PC-9 (cell line): ENCODE data around the gene LRP3. TPM values are rescaled to one million over a fixed set of nuclear protein-coding genes. Genes with fewer than 3 reads are reported as not detected.

Experiments
- BruUV-seq: library from RNA; stranded (reverse); fragments of 400-500 nt; replicated peaks from 2 replicates; lab custom pipeline; 2021; lab: Mats Ljungman, UMichigan
- CTCF ChIA-PET: fragments of 300-600 bp; sonication (Branson Sonifier 250); formaldehyde crosslinking; loops from one replicate; lab custom pipeline; 2022; ENCODE audit warnings: antibody characterized with exemption; lab: Charles Lee
- POLR2A ChIA-PET: fragments of 300-600 bp; sonication (Branson Sonifier 250); formaldehyde crosslinking; loops from one replicate; lab custom pipeline; 2022; ENCODE audit warnings: antibody characterized with exemption; ENCODE audit not compliant: unreplicated experiment; lab: Charles Lee
- DNase-seq, 2 experiments: peaks; one replicate each; pipeline versions ENCODE4 v3.0.0 to v3.0.0-alpha.2; 2015 to 2022; ENCODE audit warnings: mixed read lengths in 1 of 2
- H2AFZ ChIP-seq: fragments of 200-600 bp; sonication (generic); 2 replicates; pipeline ENCODE4 v1.8.1; 2017; ENCODE audit warnings: antibody characterized with exemption
- H3F3A ChIP-seq: fragments of 200-600 bp; sonication (generic); 2 replicates; pipeline ENCODE4 v1.8.1; 2017; ENCODE audit warnings: antibody characterized with exemption, mild to moderate bottlenecking, low read depth; ENCODE audit not compliant: insufficient read depth
- H3K27ac ChIP-seq: fragments of 200-600 bp; sonication (generic); 2 replicates; pipeline ENCODE4 v1.6.1; 2016; ENCODE audit warnings: mixed run types
- H3K27me3 ChIP-seq: fragments of 200-600 bp; sonication (generic); 2 replicates; pipeline ENCODE4 v1.6.1; 2016; ENCODE audit warnings: low read depth, mixed run types; ENCODE audit not compliant: insufficient read depth
- H3K36me3 ChIP-seq: fragments of 200-600 bp; sonication (generic); 2 replicates; pipeline ENCODE4 v1.6.1; 2016; ENCODE audit warnings: low read depth, mixed run types
- H3K4me1 ChIP-seq: fragments of 200-600 bp; sonication (generic); replicated peaks from 2 replicates; pipeline ENCODE4 v1.6.1; 2016; ENCODE audit warnings: mixed run types; ENCODE audit not compliant: insufficient read depth
- H3K4me2 ChIP-seq: fragments of 200-600 bp; sonication (generic); 2 replicates; pipeline ENCODE4 v1.6.1; 2017; ENCODE audit warnings: mixed run types
- H3K4me3 ChIP-seq: fragments of 200-600 bp; sonication (generic); 2 replicates; pipeline ENCODE4 v1.6.1; 2016; ENCODE audit warnings: mixed run types
- H3K79me2 ChIP-seq: fragments of 200-600 bp; sonication (generic); 2 replicates; pipeline ENCODE4 v1.6.1; 2017; ENCODE audit warnings: low read depth, mixed run types
- H3K9me2 ChIP-seq: fragments of 200-600 bp; sonication (generic); 2 replicates; pipeline ENCODE4 v1.8.1; 2017; ENCODE audit warnings: mild to moderate bottlenecking; ENCODE audit not compliant: insufficient read depth
- H3K9me3 ChIP-seq: fragments of 200-600 bp; sonication (generic); 2 replicates; pipeline ENCODE4 v1.8.1; 2016; ENCODE audit warnings: low read depth; ENCODE audit not compliant: insufficient read depth
- H4K20me1 ChIP-seq: fragments of 200-600 bp; sonication (generic); 2 replicates; pipeline ENCODE4 v1.8.1; 2017; ENCODE audit not compliant: insufficient read depth
- EZH2 ChIP-seq: fragments of 200-600 bp; sonication (generic); IDR thresholded peaks from 2 replicates; pipeline ENCODE4 v1.8.0; 2017; ENCODE audit warnings: antibody characterized with exemption, low read depth
- intact Hi-C: fragments of 100-400 bp; cut with micrococcal nuclease; formaldehyde crosslinking; loops from one replicate; pipeline ENCODE4 v1.10.0; 2022; ENCODE audit not compliant: unreplicated experiment
- total RNA-seq: library from RNA; stranded (reverse); gene quantifications from 2 replicates; pipeline ENCODE4 v1.2.3, GENCODE V29; 2021
- TF ChIP-seq, protein P1 (sequence below): fragments of 200-600 bp; sonication (generic); conservative IDR thresholded peaks from 2 replicates; pipeline ENCODE4 v1.6.1; 2017; ENCODE audit warnings: mixed run types, antibody characterized with exemption, mild to moderate bottlenecking, moderate library complexity

LRP3 gene
- total RNA-seq, 1 experiment from 2014 or later = 2.3 TPM

DNA sequence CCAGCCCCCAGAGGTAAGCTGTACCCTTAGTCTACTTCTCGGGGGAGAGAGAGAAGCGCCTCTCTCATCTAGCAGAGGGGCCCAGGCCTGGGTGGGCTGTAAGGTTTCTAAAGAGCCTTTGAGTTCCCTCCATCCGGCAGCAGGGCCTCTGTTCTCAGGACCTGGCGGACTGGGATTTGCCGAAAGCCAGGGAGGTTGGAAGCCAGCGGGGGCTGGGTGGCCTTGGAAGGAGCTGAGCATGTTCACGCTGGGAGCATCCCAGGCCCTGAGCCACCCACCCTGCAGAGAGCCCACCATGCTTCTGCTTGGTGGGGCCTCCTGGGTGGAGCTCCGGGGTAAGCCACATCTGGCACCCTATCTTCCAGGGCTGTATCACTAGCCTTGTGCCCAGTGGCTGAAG is 23.8 kb downstream of the LRP3 start:
- Histone ChIP-seq H4K20me1 (no peaks in the 10 kb centered on the region), H3K4me2 (no peak overlapping the region), H2AFZ (no peak overlapping the region), H3F3A (no peaks in the 10 kb centered on the region), H3K9me2 (no peaks in the 10 kb centered on the region), H3K36me3 (no peaks in the 10 kb centered on the region), H3K9me3 (no peaks in the 10 kb centered on the region), H3K27ac (no peak overlapping the region), H3K4me3 (no peak overlapping the region), H3K4me1 (no peaks in the 10 kb centered on the region), H3K79me2 (no peaks in the 10 kb centered on the region), H3K27me3 (peaks cover 72% of the 10 kb centered on the region)
- DNase-seq = no peak
- BruUV-seq = no TSS peak
- TF ChIP-seq, protein P1, sequence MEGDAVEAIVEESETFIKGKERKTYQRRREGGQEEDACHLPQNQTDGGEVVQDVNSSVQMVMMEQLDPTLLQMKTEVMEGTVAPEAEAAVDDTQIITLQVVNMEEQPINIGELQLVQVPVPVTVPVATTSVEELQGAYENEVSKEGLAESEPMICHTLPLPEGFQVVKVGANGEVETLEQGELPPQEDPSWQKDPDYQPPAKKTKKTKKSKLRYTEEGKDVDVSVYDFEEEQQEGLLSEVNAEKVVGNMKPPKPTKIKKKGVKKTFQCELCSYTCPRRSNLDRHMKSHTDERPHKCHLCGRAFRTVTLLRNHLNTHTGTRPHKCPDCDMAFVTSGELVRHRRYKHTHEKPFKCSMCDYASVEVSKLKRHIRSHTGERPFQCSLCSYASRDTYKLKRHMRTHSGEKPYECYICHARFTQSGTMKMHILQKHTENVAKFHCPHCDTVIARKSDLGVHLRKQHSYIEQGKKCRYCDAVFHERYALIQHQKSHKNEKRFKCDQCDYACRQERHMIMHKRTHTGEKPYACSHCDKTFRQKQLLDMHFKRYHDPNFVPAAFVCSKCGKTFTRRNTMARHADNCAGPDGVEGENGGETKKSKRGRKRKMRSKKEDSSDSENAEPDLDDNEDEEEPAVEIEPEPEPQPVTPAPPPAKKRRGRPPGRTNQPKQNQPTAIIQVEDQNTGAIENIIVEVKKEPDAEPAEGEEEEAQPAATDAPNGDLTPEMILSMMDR = no peak
- TF ChIP-seq EZH2 = no peak
- ChIA-PET POLR2A (no interaction called here), CTCF (no interaction called here)
- intact Hi-C loops = no loop called here

DNA sequence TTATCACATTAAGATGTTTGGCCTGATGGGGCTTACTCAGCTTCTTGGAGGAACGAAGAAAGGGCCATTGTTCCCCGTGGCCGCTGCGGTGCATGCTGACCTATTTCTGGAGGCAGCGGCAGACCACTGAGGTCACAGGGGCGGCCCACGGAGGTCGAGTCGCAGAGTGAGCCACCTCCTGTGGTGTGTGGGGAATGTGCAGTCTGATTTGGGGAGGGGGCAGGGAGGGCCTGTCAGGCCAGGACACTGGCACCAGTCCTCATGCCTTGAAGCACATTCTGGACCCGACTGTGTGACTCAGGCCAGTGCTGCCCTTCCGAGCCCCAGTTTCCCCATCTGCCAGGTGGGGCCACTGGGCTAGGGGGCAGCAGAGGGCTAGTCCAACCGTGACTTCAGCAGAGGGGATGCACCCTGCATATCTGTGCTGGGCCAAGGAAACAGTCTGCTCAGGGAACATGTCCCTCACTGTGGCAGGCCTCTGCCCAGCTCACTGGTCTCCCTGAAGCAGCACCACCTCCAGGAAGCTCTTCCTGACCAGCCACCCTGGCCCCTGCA is 25.2 kb downstream of the LRP3 start:
- Histone ChIP-seq H3K9me3 (no peaks in the 10 kb centered on the region), H2AFZ (no peak overlapping the region), H3K27ac (no peak overlapping the region), H3K4me1 (no peaks in the 10 kb centered on the region), H3K4me3 (no peak overlapping the region), H3K36me3 (no peaks in the 10 kb centered on the region), H3K27me3 (peaks cover 70% of the 10 kb centered on the region), H3K79me2 (no peaks in the 10 kb centered on the region), H3K9me2 (no peaks in the 10 kb centered on the region), H4K20me1 (no peaks in the 10 kb centered on the region), H3K4me2 (no peak overlapping the region), H3F3A (no peaks in the 10 kb centered on the region)
- intact Hi-C loops = no loop called here
- no peak for TF ChIP-seq EZH2
- TF ChIP-seq, protein P1 = no peak; the same call in 1 of the 2 replicates
- CTCF ChIA-PET = no interaction called here
- DNase-seq = no peak
- POLR2A ChIA-PET = no interaction called here
- no TSS peak for BruUV-seq

DNA sequence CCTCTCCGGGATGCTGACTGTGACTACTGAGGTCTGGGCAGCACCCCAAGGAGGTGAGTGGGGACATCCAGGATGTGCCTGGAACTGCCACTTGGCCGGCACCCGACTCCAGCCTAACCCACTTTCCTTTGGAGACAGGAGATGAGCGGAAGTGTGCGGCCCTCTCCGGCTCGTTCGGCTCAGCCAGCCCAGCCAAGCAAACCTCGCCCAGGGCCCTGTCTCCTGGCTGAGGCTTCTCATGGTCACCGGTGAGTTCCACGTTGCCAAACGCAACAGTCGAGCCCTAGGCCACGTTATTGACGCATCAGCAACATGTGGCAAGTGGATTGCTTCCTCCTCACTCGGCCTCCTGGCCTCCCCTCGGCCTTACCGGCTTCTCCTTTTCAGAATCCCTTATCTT is 26.0 kb downstream of the LRP3 start:
- H3K36me3 ChIP-seq = no peaks in the 10 kb centered on the region
- intact Hi-C loops = no loop called here
- CTCF ChIA-PET = no interaction called here
- BruUV-seq = no TSS peak
- H3F3A ChIP-seq = no peaks in the 10 kb centered on the region
- DNase-seq = no peak
- H3K9me2 ChIP-seq = no peaks in the 10 kb centered on the region
- no peak overlapping the region for H3K27ac ChIP-seq
- no peaks in the 10 kb centered on the region for H3K4me1 ChIP-seq
- H4K20me1 ChIP-seq = no peaks in the 10 kb centered on the region
- no peaks in the 10 kb centered on the region for H3K9me3 ChIP-seq
- TF ChIP-seq, protein P1 = no peak
- no peak for TF ChIP-seq EZH2
- no peaks in the 10 kb centered on the region for H3K79me2 ChIP-seq
- POLR2A ChIA-PET = no interaction called here
- H3K27me3 ChIP-seq = peaks cover 69% of the 10 kb centered on the region
- H2AFZ ChIP-seq = no peak overlapping the region
- H3K4me2 ChIP-seq = no peak overlapping the region
- no peak overlapping the region for H3K4me3 ChIP-seq
